GM19043 (cell line): Measurements from ENCODE around the gene GPATCH4.
"Not testable (repeated sequence)": the region's sequence is repeated elsewhere in the genome, so short reads cannot be mapped to it uniquely, and the experiment has no call there.

Experiments
- ATAC-seq: cut with Tn5 transposase; IDR thresholded peaks from one replicate; pipeline ENCODE4 v1.9.1; 2021; ENCODE audit warnings: low read depth; ENCODE audit not compliant: unreplicated experiment

The GPATCH4 gene

DNA sequence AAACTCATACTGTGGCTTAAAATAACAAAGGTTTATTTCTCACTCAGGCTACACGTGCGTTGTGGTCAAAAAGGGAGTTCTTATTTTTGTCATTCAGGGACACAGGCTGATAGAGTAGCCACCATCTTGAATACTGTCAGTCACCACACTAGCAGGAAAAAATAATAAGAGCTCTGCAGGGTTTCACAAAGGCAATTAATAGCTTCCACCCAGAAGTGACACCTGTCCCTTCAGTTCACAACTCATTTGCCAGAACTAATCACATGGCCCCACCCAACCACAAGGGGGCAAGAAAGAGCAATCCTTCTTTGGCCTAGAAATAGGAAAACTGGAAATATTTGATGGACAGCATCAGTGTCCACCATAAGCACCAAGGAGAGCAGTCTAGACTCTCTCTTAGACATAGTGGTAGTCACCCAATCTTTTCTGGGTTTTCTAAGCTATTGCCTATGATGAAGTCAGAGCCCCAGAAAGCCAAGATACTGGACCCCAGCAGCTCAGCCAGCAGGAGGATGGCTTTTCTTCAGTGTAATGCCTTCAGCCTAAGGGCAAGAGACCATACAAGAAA lies 26.1 kb upstream of the GPATCH4 start:
- ATAC-seq = no peak

DNA sequence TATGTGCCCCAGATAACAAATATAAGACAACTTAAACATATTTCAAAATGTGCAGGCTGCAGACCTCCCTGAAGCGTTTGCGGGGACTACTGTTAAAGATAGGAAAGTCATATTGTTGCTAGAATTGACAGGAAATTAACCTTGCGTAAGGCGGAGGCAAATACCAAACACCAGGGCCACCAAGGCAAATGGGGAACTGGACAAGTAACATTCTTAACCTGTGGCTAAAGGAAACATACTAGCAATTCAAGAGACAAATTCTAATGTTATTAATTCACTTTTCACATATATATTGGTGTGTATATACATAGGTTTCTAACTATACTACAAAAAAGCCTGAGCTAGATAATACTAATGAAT lies 24.8 kb upstream of the GPATCH4 start:
- ATAC-seq = no peak

DNA sequence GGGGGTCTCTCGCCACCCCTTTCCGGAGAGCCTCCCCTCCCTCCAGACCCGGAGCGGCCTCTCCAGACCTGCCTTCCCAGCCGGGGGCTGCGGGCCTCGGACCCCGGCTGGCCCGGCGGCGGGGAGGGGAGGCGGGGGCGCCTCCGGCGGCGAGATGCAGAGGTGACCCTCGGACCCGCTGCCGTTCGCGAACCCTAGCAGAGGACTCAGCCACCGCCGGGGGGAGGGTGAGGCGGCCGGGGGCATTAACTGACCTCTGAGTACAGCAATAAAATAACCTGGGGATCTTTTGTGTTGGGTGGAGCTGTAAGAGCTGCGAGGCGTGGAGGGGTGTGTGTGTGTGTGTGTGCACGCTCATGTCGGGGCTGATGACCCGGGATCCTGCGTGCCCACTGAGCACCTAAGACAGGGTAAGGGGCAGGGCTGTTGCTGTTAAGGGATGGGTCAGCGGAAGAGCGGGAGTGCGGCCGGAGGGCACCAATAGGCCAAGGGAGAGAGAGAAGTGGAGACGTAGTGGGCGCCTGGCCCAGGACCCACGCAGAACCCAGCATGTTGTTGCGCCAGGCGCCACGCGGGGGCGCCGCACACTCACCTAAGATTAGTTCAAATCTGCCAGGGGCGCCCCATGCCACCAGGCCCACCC lies 24.3 kb upstream of the GPATCH4 start:
- no peak for ATAC-seq

DNA sequence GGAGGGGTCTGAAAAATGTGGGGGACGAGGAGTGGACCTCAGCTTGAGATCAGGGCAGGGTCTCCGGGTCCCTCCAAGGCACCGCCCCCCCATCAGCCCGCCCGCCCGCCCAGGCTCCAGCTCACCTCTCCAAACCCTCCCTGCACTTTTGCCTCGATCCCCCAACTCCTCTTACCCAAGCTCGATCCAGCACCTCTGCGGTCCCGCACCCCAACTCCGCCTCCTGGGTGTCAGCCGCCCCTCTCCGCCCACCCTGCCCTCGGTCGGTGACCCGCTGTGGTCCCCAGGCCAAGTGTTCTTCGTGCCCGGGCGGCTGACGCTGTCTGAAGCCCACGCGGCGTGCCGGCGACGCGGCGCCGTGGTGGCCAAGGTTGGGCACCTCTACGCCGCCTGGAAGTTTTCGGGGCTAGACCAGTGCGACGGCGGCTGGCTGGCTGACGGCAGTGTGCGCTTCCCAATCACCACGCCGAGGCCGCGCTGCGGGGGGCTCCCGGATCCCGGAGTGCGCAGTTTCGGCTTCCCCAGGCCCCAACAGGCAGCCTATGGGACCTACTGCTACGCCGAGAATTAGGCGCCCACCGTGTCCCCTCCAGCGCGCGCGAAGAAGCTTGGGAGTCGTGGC lies 23.6 kb upstream of the GPATCH4 start:
- no peak for ATAC-seq

DNA sequence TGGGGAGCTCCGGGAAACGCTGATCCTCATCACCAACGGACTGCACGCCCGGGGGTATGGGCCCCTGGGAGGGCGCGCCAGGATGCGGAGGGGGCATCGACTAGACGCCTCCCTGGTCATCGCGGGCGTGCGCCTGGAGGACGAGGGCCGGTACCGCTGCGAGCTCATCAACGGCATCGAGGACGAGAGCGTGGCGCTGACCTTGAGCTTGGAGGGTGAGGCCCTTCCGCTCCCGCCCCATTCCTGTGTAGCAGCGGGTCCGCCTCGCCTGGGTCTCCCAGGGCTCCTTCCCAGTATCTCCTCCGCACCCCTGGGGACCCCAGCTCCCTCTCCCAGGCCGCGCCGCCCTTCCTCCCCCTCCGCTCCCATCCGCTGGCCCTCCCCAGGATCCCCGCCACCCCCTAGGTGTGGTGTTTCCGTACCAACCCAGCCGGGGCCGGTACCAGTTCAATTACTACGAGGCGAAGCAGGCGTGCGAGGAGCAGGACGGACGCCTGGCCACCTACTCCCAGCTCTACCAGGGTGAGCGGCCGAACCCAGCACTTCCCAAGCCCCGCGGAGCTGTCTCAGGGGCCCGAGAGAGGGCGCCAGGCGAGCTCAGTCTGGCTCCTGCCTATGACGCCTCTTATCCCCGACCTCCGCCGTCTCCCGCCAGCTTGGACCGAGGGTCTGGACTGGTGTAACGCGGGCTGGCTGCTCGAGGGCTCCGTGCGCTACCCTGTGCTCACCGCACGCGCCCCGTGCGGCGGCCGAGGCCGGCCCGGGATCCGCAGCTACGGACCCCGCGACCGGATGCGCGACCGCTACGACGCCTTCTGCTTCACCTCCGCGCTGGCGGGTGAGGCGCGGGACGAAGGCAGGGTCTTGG lies 22.9 kb upstream of the GPATCH4 start:
- ATAC-seq = no peak

DNA sequence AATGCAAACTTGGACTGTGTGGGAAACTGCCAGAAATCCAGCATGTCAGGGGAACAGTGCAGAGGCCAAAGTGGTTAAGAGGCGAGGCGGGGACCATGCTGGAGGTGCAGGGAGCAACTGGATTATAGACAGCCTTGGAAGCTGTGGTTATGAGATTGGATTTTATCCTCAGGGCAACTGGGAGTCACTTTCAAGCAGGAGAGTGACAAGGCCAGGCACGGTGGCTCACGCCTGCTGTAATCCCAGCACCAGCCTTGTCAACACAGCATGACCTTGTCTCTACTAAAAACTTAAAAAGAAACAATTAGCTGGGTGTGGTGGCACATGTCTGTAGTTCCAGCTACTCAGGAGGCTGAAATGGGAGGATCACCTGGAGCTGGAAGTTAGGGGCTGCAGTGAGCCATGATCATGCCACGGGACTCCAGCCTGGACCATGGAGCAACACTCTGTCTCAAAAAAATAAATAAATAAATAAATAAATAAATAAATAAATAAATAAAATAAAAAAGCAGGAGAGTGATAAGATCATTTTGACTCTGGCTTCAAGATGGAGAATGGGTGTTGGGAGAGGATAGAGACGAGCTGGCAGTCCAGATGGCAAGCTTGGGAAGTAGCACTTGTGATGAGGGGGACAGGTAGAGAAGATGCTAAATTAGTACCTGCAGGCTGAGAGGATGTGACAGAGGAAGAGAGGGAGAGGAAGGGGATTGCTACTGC lies 21.5 kb upstream of the GPATCH4 start:
- no peak for ATAC-seq

DNA sequence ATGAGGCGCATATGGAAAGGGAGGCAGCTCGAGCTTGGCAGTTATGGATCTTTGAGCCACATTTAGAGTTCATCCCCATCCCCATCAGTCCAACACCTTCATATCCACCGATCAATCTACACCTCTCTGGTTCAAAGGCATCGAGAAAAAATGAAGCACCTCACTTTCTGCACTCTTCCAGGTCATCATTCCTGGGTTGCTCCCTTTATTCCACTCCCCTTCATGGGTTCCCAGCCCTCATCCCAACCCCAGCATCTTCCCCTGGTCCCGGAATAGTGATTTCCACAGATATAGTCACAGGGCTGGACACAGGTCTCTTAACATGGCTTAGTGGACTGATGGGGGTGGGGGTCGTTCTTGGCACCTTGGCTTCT lies 18.3 kb upstream of the GPATCH4 start:
- ATAC-seq = no peak

DNA sequence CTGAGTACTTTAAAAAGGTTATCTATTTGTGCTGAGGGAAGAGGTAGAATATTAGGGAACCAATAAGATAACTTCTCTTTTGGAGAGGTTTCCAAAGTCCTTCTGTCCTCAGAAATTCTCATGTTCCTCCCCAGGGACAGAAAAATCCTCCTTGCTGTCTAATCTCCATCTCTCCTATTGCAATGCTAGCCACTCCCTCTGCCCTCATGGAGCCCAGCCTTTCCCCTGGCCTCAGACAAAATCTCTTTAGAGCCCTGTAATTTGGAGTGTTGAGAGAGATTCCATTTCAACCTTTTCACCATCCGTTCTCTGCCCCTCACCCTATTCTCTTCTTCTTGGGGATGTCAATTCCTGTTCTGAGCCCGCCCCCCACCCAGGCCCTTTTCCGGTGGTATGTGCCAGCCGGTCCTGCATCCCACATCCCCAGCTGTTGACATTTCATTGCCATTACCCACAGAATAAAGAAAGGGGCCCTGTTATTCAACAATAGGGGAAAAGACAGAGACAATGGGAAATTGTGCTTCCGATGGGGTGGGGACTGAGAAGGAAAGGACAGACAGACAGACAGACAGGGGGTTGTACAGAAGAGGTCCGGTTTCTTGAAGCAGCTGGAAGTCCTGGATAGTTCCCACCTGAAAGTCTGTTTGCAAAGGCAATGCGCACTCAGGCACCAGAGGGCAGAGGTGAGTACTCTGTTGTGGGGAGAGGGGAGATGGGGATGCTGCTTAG lies 17.7 kb upstream of the GPATCH4 start, which contains the start of gene HAPLN2:
Gene HAPLN2, plus strand, starts transcription at position 563 of the 729 bp plus-strand sequence. CDS start 4,076 bp downstream, outside the sequence.
- ATAC-seq = no peak

DNA sequence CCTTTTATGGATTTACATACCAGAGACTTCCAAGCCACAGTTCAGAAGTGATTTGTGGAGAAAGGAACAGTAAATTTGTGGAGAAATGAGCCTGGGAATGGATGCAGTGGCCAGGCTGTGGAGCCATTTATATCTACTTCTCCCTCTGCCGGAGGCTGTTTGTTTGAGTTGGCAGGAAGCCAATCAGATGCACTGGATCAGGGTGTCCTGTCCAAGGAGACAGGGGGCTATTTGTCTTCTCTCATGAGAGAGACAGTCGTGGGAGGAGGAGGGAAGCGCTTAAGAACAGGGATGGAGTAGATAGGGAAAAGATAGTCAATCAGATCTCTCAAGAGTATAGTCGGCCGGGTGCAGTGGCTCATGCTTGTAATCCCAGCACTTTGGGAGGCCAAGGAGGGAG lies 15.2 kb upstream of the GPATCH4 start:
- no peak for ATAC-seq

DNA sequence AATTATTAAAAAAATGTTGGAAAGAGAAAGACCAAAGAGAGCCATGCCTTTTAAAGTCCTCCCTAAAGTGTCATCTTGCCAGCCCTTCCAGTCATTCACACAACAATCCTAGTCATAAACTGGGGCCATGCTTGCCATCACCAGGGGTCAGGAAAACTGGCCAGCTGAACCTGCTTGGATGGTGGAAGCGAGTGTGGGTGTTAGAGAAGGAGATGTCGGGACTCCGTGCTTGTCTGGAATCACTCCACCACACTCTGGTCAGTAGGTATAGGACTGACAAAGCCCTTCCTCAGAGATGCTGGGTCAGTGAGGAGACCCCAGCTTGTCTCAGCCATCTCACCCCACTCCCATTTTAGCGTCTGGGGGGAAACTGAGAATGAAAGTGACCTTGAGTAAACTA lies 14.7 kb upstream of the GPATCH4 start:
- ATAC-seq = no peak

DNA sequence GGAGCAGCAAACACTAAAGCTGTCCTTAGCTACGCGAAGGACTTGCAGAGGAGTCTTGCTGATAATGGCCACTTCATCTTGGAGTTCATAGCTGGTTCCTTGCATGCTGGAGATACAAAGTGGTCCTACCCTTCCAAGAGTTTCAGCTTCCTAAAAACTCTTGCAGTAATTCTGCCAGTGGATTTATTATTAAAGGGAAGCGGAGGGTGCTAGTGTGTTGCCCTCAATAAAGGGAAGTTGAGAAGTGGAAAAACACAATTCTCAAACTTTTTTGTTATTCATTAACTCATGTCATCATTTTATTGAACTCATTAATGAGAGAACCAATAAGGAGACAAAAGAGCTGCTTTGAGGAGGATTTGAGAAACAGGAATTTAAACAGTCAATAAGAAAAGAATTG lies 11.4 kb upstream of the GPATCH4 start:
- ATAC-seq = no peak

DNA sequence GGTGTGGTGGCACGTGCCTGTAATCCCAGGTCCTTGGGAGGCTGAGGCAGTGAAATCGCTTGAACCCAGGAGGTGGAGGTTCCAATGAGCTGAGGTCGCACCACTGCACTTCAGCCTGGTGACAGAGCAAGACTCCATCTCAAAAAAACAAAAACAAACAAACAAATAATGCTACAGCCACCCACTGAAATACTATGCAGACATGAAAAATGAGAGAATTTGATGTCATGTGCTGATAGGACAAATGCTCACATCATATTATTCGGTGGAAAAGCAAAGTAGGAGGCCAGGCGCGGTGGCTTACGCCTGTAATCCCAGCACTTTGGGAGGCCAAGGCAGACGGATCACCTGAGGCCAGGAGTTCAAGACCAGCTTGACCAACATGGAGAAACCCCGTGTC lies 8.8 kb upstream of the GPATCH4 start:
- not testable (repeated sequence) for ATAC-seq

DNA sequence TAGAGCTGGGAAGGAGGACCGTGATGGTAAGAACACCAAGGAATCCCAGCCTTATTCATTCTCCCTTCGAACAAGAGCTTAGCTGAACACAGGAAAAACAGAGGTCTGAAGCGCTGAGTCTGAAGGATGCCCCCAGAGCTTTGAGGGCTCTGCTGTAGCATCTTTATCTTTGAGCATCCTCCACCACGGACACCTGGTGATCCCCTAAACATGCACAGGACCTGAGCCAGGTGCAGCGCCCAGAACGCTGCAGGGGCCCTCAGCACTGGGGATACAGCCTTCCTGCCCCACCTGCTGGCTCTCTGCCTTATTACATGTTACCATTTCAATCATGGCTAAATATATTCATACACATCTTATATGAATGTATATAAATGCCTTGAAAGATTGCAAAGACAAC lies 7.7 kb upstream of the GPATCH4 start:
- no peak for ATAC-seq

DNA sequence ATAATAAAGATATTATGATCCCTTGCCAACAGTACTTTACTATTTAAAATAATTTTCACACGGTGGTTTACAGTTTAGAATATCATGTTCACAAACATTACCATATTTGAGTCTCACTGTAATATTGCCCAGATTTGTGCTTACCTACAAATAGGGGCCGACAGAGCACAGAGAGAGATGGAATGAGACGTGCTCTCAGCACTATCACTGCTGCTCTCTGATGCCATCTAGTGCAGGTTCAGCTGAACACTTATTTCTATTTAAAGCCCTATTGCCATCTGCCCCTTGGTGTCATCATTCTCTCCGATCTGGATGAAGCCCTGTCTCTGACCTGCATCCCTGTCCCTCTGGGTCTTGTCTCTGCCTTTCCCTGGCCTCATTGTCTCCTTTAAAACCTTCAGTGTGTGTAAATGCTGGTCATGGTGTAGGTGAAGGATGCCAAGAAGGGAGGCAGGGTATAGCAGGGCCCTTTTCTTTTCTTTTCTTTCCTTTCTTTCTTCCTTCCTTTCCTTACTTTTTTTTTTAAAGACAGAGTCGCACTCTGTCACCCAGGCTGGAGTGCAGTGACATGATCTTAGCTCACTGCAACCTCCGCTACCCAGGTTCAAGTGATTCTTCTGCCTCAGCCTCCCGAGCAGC lies 6.9 kb upstream of the GPATCH4 start:
- peak; percentile 55 for ATAC-seq

DNA sequence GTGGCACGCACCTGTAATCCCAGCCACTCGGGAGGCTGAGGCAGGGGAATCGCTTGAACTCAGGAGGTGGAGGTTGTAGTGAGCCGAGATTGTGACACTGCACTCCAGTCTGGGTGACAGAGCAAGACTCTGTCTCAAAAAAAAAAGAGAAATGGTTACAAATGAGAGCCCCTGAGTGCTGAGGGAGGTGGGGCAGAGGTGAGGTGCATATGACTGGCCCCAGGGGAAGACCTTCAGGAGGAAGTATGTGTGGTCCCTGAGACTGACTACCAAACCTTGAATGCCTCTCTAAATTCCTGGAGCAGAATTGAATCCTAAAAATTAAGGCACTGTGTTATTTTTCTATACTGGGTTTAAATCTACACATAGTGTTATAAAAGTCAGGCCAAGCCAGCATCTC lies 6.1 kb upstream of the GPATCH4 start:
- not testable (repeated sequence) for ATAC-seq

DNA sequence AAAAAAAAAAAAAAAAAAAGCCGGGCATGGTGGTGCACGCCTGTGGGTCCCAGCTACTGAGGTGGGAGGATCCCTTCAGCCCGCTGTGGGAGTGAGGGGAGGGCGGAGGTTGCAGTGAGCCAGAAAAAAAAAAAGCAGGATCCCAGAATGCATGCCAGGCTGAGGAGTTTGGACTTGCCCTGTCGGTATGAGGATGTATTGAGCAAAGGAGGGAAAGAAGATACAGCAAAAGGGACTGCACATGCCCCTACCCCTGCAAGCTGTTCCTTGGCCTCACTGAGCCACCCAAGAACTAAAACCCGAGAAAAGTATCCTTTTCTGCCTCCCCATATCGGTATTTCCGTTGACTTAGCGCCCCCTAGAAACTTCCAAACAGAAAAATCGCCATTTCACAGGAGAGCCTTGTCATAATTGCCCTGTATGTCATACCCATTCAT lies 1.3 kb upstream of the GPATCH4 start:
- ATAC-seq = no peak

DNA sequence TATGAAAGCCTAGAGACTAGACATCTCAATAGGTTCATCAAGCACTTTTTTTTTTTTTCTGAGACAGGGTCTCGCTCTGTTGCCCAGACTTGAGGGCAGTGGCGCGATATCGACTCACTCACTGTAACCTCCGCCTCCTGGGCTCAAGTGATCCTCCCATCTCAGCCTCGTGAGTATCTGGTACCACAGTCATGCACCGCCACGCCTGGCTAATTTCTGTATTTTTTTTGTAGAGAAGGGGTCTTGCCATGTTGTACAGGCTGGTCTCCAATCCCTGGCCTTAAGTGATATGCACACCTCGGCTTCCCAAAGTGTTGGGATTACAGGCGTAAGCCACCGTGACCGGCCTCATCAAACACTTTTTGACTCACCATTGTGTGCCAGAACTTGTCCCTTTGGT lies 613 bp upstream of the GPATCH4 start:
- no peak for ATAC-seq

DNA sequence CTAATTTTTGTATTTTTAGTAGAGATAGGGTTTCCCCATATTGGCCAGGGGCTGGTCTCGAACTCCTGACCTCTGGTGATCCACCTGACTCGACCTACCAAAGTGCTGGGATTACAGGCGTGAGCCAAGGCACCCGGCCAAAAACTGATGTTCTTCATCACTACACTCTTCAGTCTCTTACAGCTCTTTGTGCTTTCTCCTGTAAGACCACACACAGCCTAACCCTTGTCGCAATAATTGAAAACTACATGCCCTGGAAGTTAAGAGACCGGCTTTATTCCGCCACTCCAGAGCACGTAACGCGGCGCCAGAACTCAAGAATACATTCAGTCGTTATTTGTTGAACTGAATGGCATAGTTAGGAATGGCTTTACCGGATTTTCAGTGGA lies 552 bp downstream of the GPATCH4 start:
- ATAC-seq = no peak

DNA sequence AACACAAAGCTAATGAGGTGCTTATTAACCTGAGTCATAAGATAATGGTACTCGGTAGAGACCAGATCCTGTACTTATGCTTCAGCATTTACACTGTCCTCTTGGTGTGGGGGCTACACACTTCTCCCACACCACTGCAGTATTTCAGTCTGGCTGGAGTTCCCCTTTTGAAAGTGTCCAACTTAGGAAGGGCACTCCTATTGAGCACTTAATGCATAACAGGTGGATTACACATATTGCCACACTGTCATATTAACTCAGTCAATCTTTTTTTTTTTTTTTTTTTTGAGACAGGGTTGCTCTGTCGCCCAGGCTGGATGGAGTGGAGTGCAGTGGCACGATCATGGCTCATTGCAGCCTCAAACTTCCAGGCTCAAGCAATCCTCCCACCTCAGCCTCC lies 1.5 kb downstream of the GPATCH4 start:
- ATAC-seq = no peak
